Fibroblast of lung (primary cell): ENCODE data around the gene CHST15.

Source experiments
- CTCF ChIP-seq, 2 donors: IDR thresholded peaks in 1 of 2; conservative IDR thresholded peaks in 1 of 2; 1 replicate in 1 of 2; 2 replicates in 1 of 2; pipeline ENCODE4 v1.5.1; 2011 to 2012; ENCODE audit warnings: low read length in 2 of 2, control low read depth in 1 of 2, inconsistent platforms in 1 of 2, low read depth in 1 of 2, mild to moderate bottlenecking in 1 of 2
- EZH2 ChIP-seq: IDR thresholded peaks from 2 replicates; pipeline ENCODE4 v1.5.1; 2012; ENCODE audit warnings: low read length, control low read depth, mild to moderate bottlenecking; ENCODE audit errors: missing control alignments

- TF ChIP-seq CTCF (conservative IDR thresholded peaks at IDR 0.05 in 1 of 2, IDR thresholded peaks at IDR 0.05 in 1 of 2; ENCODE audit: low read depth in 1 of 2, low read length in 2 of 2) (no peak), EZH2 (no peak)
These were observed 45.8 kb downstream of the CHST15 start for GRCh38 chr10:124047427-124048152.
